Right lobe of liver (tissue), 4 donors: Measurements from ENCODE around the gene CNTNAP5.

Experiments
- POLR2A ChIP-seq: fragments of 450-650 bp; IDR thresholded peaks from one replicate; pipeline ENCODE4 v1.6.1; 2017; ENCODE audit warnings: antibody characterized with exemption, mild to moderate bottlenecking
- TF ChIP-seq, protein P1 (sequence below), 4 donors: fragments of 200-600 bp in 3 of 4; fragments of 450-650 bp in 1 of 4; IDR thresholded peaks; one replicate each; pipeline versions ENCODE4 v1.5.1 to v1.8.0; 2016 to 2022; ENCODE audit warnings: antibody characterized with exemption in 4 of 4, mild to moderate bottlenecking in 2 of 4
- donor health status: DM: no; HTN: no; CAD: no.
- donor health status: DM: no; HTN: no; CAD: no.
- donor health status: DM: no; HTN: yes; CAD: no.

DNA sequence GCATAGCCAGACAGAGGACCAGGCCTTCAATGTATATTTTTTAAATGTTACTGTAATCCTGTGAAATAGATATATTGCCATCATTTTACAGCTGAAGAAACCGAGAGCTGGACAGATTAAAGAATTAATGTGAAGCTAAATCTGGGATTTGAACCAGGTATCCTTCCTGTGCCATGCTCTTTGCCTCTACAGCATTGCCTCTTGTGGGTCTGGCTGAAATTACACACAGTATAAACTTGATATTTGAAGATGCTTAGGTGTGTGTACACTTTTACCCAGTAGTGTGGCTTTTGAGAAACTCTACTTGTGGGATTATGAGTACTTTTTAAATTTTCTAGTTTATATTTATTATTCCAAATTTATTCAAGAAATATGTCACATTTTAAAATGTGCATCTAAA is 264.5 kb downstream of the CNTNAP5 start:
- no peak for TF ChIP-seq POLR2A
- TF ChIP-seq, protein P1, sequence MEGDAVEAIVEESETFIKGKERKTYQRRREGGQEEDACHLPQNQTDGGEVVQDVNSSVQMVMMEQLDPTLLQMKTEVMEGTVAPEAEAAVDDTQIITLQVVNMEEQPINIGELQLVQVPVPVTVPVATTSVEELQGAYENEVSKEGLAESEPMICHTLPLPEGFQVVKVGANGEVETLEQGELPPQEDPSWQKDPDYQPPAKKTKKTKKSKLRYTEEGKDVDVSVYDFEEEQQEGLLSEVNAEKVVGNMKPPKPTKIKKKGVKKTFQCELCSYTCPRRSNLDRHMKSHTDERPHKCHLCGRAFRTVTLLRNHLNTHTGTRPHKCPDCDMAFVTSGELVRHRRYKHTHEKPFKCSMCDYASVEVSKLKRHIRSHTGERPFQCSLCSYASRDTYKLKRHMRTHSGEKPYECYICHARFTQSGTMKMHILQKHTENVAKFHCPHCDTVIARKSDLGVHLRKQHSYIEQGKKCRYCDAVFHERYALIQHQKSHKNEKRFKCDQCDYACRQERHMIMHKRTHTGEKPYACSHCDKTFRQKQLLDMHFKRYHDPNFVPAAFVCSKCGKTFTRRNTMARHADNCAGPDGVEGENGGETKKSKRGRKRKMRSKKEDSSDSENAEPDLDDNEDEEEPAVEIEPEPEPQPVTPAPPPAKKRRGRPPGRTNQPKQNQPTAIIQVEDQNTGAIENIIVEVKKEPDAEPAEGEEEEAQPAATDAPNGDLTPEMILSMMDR (IDR thresholded peaks at IDR 0.05): no peak
